Activated CD4-positive, CD25-positive, alpha-beta regulatory T cell treated with anti-CD3 and anti-CD28 coated beads, Interleukin-2, amount 50 U/mL, for 24 hours (primary cell): Measurements from ENCODE around the gene SPAG9.
"Not testable (repeated sequence)": the region's sequence is repeated elsewhere in the genome, so short reads cannot be mapped to it uniquely, and the experiment has no call there.

Source experiments
- ATAC-seq, 2 donors: fragments of 150-1000 bp; cut with Tn5 transposase; one replicate each; pipeline ENCODE4 v1.10.0; 2021; ENCODE audit warnings: mild to moderate bottlenecking in 1 of 2, moderate library complexity in 1 of 2

SPAG9 gene

DNA sequence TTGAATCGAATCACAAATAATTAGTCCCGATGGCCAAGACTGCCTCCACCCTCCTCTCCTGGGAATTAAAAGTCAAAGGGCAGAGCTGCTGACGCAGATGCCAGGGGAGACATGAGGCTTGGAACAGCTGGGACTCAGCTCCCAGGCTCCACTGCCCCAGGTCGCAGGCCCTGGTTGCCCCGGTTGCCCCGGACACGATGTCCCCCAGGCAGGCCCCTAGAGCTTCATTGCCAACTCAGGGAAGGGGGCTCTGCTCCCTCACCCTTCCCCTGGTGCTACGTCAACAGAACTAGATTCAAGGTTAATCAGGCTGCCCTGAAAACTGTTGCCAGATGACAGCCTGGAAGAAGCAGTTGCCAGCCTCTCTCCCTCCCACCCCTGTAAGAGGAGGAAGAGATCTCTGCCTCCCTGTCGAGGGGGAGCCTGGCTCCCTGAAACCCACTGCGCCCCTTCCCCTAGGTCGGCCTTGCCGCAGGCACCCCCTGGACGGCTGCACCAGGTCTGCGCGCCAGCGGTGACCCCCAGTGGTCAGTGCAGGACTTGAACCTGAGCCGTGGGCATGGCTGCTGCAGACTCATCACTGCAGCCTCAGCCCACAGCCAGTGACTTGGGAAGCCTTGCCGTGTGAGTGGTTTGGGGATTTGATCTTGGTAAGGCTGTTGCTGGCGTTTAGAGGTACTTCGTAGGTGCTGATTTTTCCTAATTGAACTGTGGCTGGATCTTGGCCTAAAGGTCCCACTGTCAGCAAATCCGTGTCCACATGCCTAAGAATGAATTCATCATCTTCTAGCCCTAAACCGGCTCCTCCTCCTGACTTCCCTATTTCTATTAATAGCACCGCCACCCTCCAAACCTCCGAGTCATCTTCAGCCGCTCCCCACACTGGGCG lies 170.4 kb downstream of the SPAG9 start:
- peak; percentile 71 to 79 for ATAC-seq

DNA sequence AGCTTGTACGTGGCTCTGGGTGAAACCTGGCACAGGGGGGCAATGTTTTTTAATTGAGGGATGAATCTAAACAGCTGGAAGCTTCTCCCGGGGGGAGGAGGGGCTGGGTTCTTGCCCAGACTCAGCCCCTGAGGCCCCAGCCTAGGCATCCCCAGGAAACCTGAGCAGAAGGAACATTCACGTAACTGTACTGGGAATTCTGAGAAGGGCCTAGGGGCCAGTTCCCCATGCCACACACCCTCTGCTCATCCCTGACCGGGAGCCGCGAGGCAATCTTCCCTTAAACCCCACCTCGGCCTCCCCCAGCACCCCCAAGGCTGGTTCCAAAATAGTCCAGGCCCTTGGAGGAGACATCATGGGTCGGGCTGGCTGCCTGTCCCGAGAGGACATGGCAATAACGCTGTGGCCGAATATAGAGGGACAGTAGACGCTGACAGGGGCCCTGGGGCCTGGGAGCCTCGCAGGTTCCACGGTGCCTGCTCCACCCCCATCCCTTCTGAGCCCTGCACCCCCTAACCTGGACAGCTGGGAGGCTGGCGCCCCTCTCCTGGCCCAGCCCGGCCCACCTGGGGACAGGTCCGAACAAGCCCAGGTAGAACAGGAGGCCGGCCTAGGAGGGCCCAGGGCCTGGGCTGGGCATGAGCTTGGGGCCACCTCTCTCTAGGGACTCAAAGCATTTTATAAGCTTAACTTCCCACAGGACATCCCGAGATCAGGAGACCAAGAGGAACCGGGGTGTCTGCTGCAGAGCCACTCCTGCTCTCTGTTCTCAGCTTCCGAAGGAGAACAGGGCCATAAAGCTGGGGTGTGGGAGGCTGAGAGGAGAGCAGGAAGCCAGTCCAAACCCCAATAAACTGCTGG lies 171.3 kb downstream of the SPAG9 start:
- no peak for ATAC-seq

DNA sequence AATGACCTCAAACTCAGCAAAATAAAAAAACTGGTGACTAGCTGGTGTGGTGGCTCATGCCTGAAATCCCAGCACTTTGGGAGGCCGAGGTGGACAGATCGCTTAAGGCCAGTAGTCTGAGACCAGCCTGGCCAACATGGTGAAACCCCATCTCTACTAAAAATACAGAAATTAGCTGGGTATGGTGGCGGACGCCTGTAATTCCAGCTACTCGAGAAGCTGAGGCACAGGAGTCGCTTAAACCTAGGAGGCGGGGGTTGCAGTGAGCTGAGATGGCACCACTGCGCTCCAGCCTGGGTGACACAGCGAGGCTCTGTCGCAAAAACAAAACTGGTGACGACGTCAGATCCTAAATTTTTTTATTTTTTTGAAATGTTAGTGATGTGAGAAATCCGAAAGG lies 172.0 kb downstream of the SPAG9 start:
- no peak for ATAC-seq

DNA sequence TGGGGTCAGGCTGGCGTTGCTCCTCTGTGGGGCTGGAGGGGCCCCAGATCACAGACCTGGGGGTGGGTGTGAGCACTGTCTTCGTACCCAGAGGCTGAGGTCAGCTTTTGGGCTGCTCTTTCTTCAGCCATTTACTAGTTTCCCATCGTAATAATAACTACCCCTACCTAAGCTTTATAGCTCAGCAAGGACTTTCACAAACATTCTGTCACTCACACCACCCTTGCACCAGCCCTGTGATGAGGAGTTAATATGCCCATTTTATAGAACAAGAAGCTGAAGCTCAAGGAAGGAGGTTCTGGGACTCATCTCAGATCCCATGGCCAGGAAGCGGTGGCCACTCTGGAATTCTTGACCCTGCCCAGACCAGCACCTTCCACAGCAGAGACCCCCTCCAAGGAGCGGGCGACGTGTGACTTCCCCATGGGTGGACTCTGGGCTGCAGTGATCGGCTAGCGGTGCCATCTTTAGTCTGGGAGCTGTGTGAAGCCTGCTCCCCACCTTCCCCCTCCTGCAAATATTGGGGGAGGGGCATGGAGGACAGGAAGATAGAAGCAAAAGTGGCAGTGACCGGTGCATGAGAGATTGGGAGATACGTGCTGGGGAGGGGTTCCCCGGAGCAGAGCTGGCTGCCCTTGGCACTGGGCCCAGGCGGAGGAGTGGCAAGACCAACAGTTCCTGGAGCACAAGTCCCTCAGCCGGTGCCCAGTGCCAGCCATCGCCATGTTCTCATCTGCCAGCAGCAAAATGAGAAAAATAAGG lies 172.7 kb downstream of the SPAG9 start:
- ATAC-seq: no peak

DNA sequence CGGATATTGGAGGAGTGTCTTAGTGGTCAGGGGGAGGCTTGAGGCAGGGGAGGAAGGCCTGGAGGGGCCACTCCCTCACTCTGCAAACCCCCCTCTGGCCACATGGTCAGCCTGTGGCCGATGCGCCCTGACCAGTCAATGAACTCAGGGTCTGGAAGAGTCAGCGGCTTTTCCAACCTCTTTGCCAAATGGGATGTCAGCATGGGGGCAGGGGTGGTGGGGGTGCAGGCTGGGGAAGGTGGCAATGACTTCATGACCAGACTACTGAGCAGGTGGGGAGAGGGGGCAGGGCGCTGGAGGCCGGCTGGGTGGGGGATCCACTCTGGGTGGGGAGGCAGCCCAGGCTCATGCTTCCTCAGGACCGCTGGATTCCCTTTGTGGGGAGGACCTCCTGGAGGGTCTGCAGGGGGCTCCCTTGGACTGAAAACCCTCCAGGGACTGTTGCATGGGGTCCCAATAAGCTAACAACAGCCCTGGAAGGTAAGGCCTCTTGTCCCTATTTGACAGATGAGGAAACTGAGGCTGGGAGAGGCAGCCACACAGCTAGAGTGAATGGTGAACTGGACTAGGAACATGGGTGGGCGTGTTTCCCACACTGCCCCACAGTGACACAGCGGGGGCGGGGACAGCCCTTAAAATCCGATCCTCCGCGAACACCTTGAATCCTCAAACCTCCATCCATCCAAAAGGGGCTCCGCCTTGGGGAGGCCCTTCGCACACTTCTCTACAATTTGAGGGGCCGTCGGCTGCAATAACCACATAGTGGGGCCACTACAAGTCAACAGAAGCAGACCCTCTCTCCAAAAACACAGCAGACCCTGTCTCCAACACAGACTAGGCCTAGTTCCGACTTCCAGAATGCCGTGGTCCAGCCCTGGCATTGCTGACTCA lies 173.5 kb downstream of the SPAG9 start:
- no peak for ATAC-seq

DNA sequence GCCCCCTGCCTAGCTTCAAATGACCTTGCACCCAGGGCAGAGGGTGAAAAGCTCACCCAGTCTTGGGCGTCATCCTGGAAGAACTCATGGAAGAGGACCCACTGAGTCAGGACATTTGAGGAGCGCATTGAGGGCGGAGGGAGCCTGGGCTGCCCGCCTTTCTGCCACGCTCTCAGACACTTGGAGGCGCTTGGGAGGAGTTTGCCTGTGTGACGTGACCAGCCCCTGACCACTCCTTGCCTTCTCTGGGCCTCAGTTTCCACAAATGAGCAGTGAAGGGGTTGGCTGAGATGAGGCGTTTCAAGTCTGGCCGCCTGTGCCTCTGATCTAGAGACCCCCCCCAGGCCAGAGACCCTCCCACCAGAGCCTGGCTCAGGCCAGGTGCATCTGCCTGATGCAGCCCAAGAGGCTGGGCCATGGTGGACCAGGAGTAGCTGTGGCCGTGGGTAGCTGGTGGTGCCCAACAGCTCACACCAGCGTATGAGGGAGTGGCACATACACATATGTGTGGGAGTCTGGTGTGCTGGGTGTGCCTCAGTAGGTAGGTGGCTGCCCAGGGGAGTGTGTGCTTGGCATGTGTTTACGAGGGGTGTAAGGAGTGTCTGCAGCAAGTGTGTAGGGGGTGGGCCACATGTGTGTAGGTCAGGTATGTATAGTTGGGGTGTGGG lies 174.3 kb downstream of the SPAG9 start:
- no peak for ATAC-seq

DNA sequence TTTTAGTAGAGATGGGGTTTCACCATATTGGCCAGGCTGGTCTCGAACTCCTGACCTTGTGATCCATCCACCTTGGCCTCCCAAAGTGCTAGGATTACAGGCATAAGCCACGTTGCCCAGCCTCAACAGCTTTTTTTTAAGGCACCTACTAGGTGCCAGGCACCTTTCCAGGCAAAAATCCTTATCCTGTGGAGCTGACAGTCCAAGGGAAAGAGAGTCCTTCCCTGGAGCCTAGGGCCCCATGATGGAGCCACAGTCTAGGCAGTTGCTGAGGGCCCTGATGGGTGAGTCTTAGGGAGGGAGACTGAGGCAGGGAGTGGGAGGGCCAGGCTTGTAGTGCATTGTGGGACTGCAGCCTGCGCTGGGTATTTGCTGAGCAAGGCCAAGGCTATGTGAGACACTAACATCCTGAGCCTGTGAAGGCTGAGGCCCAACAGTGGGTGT lies 174.9 kb downstream of the SPAG9 start:
- no peak for ATAC-seq

DNA sequence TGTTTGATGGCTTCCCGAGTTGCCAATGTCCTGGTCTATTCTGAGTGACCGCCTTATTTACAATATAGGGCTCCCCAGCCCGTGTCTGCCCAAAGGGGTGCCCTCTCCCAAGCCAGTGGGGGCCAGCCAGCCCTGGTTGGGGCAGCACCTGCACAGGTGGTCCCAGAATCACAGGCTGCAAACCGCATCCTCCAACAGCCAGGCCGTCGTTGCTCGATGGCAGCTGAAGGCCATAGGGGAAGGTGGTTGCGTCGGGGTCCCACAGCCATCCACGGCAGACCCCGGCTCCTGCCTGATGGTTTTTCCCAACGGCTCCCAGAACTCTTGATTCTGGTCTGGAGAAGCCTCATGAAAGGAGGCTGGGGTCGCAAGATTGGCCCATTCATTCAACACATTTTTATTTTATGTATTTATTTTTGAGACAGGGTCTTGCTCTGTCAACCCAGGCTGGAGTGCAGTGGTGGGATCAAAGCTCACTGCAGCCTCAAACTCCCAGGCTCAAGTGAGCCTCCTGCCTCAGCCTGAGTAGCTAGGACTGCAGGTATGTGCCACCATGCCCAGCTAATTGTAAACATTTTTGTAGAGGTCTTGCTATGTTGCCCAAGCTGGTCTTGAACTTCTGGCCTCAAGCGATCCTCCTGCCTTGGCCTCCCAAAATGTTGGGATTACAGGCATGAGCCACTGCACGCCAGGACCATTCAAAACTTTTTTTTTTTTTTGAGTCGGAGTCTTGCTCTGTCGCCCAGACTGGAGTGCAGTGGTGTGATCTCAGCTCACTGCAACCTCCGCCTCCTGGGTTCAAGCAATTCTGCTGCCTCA lies 175.6 kb downstream of the SPAG9 start:
- ATAC-seq: no peak

DNA sequence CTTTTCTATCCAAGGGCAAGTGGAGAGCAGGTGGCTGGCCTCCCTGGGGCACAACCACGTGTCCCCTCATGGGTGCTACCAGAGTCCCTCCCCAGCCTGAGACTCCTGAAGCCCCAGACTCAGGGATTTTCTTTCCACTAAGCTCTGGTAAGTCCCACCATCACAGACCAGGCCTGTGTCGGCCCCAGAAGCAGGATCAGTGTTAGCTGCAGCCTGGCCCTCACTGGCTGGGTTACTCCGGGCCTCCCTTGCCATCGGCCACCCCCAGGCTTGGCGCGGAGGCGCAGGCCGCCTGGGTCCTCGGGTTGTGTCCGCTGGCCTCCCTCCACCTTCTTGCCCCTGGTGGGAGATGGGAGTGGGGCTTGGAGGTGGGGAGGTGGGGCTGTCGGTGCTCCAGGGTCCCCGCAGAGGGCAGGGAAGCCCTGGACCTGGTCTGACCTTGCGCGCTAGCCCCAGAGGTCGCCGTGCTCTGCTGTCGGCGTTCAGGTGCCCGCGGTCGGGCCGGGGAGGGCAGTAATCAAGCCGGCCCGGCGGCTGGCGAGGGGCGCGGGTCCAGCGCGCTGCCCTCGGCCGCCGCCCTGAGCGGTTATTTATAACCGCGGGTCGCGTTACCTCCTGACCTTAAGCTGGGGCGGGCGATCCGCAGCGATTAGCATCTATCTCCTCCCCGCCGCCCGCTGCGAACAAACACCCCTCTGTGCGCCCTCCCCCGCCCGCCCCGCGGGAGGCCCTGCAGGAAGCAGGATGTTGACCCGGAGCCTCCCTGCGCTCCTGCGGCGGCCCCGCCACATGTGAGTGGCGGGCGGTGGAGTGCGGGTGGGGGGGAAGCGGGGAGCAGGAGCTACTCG lies 176.4 kb downstream of the SPAG9 start:
- ATAC-seq: peak; percentile 81 to 82

DNA sequence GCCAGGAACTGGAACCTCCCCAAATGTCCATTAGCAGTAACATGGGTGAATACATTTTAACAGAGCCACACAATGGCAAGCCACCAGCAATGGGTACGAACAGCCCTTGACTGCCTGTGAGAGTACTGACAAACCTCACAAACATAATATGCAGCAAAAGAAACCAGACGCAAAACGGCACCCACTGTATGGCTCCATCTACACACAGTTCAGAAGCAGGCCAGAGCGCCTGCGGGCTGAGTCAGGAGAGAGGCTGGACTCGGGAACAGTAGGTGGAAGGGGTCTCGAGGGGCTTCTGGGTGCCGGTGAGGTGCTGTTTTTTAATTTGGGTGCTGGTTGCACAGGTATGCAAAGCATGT lies 177.1 kb downstream of the SPAG9 start:
- ATAC-seq: peak in 1 of 2 donors; percentile 8

DNA sequence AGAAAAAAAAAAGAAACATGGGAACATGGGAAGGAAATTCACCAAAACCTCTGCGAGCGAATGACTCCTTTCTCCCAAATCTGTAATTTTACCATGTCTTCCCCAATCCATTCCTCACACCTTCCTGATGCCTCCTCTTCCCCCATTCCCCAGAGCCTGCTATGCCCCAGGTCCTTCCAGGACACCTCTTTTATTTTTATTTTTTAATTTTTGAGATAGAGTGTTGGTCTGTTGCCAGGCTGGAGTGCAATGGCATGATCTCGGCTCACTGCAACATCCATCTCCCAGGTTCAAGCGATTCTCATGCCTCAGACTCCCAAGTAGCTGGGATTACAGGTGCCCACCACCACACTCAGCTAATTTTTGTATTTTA lies 179.0 kb downstream of the SPAG9 start:
- ATAC-seq: not testable (repeated sequence)

DNA sequence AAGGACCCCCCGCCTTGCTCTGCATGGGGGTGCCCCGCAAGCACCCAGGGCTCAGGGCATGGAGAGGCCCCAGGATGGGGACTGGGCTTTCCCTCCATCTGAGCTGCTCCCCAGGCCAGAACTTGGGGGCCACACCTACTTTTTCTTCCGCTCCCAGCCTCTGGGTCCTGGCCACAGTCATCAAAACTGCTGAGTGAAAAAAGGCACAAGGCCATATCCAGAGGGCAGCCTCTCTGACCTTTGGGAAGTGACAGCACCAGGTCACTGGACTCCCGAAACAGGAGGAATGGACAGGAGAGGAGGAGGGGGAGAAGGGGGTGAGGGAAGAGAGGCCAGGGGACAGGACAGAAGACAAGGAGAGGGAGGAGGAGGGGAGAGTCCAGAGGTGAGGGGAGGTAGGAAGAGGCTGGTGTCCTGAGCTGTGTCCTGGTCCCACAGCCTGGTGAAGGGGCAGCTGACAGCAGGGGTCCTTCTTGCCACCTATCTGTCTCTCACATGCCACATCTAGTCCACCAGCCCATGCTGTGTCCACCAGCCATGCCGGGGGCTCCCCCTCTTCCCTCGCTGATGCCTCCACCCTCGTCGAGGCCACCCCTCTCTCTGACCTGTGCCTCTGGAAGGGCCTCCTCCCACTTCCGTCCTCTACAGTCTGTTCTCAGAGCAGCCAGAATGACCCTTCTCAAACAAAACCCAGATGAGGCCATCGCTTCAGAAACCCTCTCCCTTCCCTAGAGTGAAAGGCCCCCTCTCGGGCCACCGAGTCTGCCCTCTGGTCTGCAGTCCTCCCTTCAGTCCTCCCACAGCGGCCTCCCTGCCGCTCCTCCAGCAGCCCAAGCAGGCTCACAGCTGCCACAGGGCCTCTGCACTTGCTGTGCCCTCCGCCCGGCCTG lies 180.6 kb downstream of the SPAG9 start:
- no peak for ATAC-seq

DNA sequence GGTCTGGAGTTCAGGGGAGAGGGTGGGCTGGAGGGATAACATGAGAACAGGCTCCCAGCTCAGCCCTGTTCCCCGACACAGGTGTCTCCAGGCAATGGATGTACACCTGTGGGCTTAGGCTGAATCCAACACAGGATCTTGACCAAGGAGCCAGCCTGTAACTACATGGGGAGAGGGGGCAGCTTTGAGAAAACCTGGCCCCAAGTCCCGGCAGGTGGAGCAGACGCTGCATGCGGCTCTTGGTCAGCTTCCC lies 181.2 kb downstream of the SPAG9 start:
- ATAC-seq: no peak

DNA sequence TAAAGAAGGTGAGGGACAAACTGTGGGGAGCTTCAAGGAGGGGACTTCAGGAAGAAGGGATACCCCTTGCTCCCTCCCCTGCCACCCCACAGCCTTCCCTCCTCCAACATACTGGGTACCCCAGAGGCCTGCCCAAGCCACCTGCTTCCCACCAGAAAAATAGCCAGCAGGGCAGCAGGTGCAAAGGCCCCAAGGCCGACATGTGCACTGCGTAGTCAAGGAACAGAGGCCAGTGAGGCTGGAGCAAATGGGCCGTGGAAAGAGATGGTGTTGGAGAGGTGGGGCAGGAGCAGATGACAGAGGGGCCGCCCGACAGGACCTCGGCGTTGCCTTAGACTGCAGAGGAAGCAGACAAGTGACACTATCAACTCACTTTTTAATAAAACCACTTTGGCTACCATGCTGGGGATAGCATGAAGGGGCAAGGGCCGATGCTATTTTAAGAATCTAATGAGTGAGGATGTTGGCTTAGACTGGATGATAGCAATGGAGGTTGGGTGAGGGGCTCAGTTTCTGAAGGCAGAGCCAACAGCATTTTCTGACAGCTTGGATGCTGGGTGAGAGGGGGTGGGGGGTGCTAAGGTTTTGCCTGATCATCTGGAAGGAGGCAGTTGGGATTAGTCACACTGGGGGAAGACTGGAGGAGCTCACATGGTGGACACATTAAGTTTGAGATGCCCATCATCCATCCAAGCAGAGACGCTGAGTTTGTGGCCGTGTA lies 181.7 kb downstream of the SPAG9 start:
- no peak for ATAC-seq

DNA sequence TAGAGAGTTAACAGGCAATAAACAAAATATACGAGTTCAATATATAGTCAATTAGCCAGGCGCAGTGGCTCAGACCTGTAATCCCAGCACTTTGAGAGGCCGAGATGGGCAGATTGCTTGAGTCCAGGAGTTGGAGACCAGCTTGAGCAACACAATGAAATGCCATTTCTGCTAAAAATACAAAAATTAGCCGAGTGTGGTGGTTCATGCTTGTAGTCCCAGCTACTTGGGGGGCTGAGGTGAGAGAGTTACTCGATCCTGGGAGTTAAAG lies 184.7 kb downstream of the SPAG9 start:
- ATAC-seq: no peak

DNA sequence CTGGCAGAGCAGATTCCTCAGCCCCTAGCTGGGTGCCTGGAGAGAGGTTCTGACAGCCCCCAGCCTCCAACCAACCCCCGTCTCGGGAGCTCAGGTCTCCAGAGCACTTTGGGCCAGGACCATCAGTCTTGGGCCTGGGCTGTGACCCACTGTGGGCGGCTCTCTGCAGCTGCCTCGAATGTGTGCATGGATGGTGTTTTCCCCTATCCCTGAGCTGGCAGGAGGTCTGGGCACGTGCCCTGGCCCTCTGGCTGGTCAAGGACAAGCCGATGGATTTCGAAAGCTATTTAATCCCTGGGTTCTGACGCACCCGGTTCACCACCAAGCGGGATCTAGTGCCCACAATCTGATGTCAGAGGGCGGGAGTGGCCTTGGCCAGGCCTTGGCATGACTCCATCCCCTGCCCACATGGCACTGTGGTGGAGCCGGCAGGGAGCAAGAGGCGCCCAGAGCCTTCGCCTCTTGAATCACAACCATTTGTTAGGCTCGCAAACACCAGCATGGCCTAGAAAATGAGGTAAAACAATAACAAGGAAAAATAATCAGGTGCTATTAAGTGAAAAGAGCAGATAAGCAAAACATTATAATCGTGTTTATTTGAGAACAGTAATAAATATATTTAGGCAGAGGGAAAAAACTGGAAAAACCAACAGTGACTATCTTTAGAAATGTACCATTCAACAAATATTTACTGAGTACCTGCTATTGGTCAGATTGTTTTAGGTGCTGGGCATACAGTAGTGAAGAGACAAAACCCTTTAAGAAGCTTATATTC lies 185.3 kb downstream of the SPAG9 start:
- no peak for ATAC-seq

DNA sequence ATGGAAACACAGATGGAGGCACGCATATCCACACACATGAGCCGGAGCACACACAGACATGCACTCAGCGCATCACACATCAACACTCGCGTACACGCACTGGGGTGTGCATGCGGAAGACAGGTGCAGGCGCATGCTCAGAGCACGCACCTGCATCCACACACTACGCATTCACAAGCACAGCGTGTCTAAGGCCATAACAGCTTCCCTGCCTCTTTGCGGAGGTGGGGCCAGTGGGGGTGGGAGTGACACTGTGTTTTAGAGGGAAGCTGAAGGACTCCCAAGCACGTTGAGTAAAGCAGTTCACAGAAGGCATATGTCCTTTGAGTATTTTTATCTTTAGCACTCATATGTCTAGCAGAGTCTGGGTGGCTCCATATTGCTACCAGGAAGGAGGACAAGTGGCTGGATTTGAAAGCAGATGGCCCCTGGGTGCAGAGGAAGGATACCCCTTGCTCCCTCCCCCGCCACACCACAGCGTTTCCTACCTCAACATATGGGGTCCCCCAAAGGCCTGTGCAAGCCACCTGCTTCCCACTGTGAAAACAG lies 185.9 kb downstream of the SPAG9 start:
- ATAC-seq: no peak
